ENCODE data around the gene ATP1A3. TPM values are rescaled to one million over a fixed set of nuclear protein-coding genes. Genes with fewer than 3 reads are reported as not detected.
"Not testable (repeated sequence)": the region's sequence is repeated elsewhere in the genome, so short reads cannot be mapped to it uniquely, and the experiment has no call there.

Gene ATP1A3
- polyA plus RNA-seq (2013, experiment 1 of 2), result 5.4 TPM
- polyA plus RNA-seq (2013, experiment 2 of 2), result 5.5 TPM

GRCh38 chr19:41993612-41994483, at the start of gene ATP1A3:
Gene ATP1A3 (minus strand): TSS chr19:41994230. CDS start chr19:41994076, 154 bp downstream.
- peak; percentile 72 for DNase-seq
- Histone ChIP-seq H2BK5ac (ENCODE audit: low read length) (no peak within 1 kb of the TSS), H3K27me3 (ENCODE audit: insufficient read depth, low read length, poor library complexity) (peaks cover 11% of the 10 kb centered on the region), H3K4me1 (ENCODE audit: control insufficient read depth, low read depth, low read length) (peaks cover 2% of the 10 kb centered on the region), H3K23ac (ENCODE audit: low read length) (no peak within 1 kb of the TSS), H3K36me3 (ENCODE audit: control insufficient read depth, insufficient read depth, low read length) (no peaks in the 10 kb centered on the region), H3K79me1 (ENCODE audit: low read length) (no peaks in the 10 kb centered on the region), H3K4me3 (ENCODE audit: low read length) (no peak within 1 kb of the TSS), H2BK15ac (replicated peaks; ENCODE audit: low read depth) (no peak within 1 kb of the TSS), H2BK120ac (ENCODE audit: low read depth, low read length) (no peak within 1 kb of the TSS), H3K4ac (ENCODE audit: low read depth, low read length) (no peak within 1 kb of the TSS), H3K27ac (ENCODE audit: low read depth, low read length) (no peak within 1 kb of the TSS), H4K5ac (ENCODE audit: low read length) (no peak within 1 kb of the TSS), H4K8ac (ENCODE audit: low read depth, low read length) (no peak within 1 kb of the TSS), H3K79me2 (ENCODE audit: control insufficient read depth, insufficient read depth, low read length) (no peaks in the 10 kb centered on the region), H3K4me2 (ENCODE audit: low read length) (peak within 1 kb of the TSS; percentile 42), H2AK5ac (ENCODE audit: low read length) (no peak within 1 kb of the TSS), H3K9ac (ENCODE audit: low read length) (peak within 1 kb of the TSS; percentile 24), H3K18ac (ENCODE audit: low read length) (no peak within 1 kb of the TSS), H3K56ac (ENCODE audit: low read length) (peak within 1 kb of the TSS; percentile 62)
- no CpG with 5 or more reads among the region's 84 CpGs for WGBS (ENCODE audit: extremely low coverage, insufficient coverage, low lambda C conversion rate)

- Histone ChIP-seq H3K4me1 (ENCODE audit: control insufficient read depth, low read depth, low read length) (no peaks in the 10 kb centered on the region), H3K27ac (ENCODE audit: low read depth, low read length) (no peak overlapping the region), H3K9ac (ENCODE audit: low read length) (no peak overlapping the region), H3K79me2 (ENCODE audit: control insufficient read depth, insufficient read depth, low read length) (no peaks in the 10 kb centered on the region), H3K27me3 (ENCODE audit: insufficient read depth, low read length, poor library complexity) (no peaks in the 10 kb centered on the region), H3K23ac (ENCODE audit: low read length) (no peak overlapping the region), H3K4ac (ENCODE audit: low read depth, low read length) (no peak overlapping the region), H3K18ac (ENCODE audit: low read length) (no peak overlapping the region), H2AK5ac (ENCODE audit: low read length) (no peak overlapping the region), H2BK5ac (ENCODE audit: low read length) (no peak overlapping the region), H2BK120ac (ENCODE audit: low read depth, low read length) (no peak overlapping the region), H3K4me2 (ENCODE audit: low read length) (no peak overlapping the region), H4K5ac (ENCODE audit: low read length) (no peak overlapping the region), H4K8ac (ENCODE audit: low read depth, low read length) (no peak overlapping the region), H3K36me3 (ENCODE audit: control insufficient read depth, insufficient read depth, low read length) (peaks cover 1% of the 10 kb centered on the region), H3K56ac (ENCODE audit: low read length) (no peak overlapping the region), H3K79me1 (ENCODE audit: low read length) (no peaks in the 10 kb centered on the region), H2BK15ac (replicated peaks; ENCODE audit: low read depth) (no peak overlapping the region), H3K4me3 (ENCODE audit: low read length) (no peak overlapping the region)
- no CpG with 5 or more reads among the region's 30 CpGs for WGBS (ENCODE audit: extremely low coverage, insufficient coverage, low lambda C conversion rate)
- no peak for DNase-seq
These were observed 48.6 kb upstream of the ATP1A3 start for GRCh38 chr19:42042455-42043170.

GRCh38 chr19:42040491-42040890, 46.5 kb upstream of the ATP1A3 start:
- not testable (repeated sequence) for H3K4ac ChIP-seq (ENCODE audit: low read depth, low read length); H2AK5ac ChIP-seq (ENCODE audit: low read length); H3K79me2 ChIP-seq (ENCODE audit: control insufficient read depth, insufficient read depth, low read length); H4K8ac ChIP-seq (ENCODE audit: low read depth, low read length); H3K9ac ChIP-seq (ENCODE audit: low read length); H3K27me3 ChIP-seq (ENCODE audit: insufficient read depth, low read length, poor library complexity); DNase-seq; H3K4me1 ChIP-seq (ENCODE audit: control insufficient read depth, low read depth, low read length); H4K5ac ChIP-seq (ENCODE audit: low read length); H3K4me3 ChIP-seq (ENCODE audit: low read length); H2BK5ac ChIP-seq (ENCODE audit: low read length); H3K56ac ChIP-seq (ENCODE audit: low read length); H2BK15ac ChIP-seq (replicated peaks; ENCODE audit: low read depth); H3K18ac ChIP-seq (ENCODE audit: low read length); H3K79me1 ChIP-seq (ENCODE audit: low read length); H3K23ac ChIP-seq (ENCODE audit: low read length); H3K27ac ChIP-seq (ENCODE audit: low read depth, low read length); H2BK120ac ChIP-seq (ENCODE audit: low read depth, low read length); H3K4me2 ChIP-seq (ENCODE audit: low read length); H3K36me3 ChIP-seq (ENCODE audit: control insufficient read depth, insufficient read depth, low read length)
- WGBS (ENCODE audit: extremely low coverage, insufficient coverage, low lambda C conversion rate), result no CpG with 5 or more reads among the region's 9 CpGs

GRCh38 chr19:42040031-42040430, 46.0 kb upstream of the ATP1A3 start:
- H3K4me2 ChIP-seq (ENCODE audit: low read length), result no peak overlapping the region
- H3K23ac ChIP-seq (ENCODE audit: low read length), result no peak overlapping the region
- no peaks in the 10 kb centered on the region for H3K27me3 ChIP-seq (ENCODE audit: insufficient read depth, low read length, poor library complexity)
- no peak overlapping the region for H2BK120ac ChIP-seq (ENCODE audit: low read depth, low read length)
- no peak overlapping the region for H3K4ac ChIP-seq (ENCODE audit: low read depth, low read length)
- no peak overlapping the region for H3K9ac ChIP-seq (ENCODE audit: low read length)
- no peaks in the 10 kb centered on the region for H3K79me1 ChIP-seq (ENCODE audit: low read length)
- no peak overlapping the region for H2BK15ac ChIP-seq (replicated peaks; ENCODE audit: low read depth)
- no peak overlapping the region for H4K5ac ChIP-seq (ENCODE audit: low read length)
- H3K4me3 ChIP-seq (ENCODE audit: low read length), result no peak overlapping the region
- H3K27ac ChIP-seq (ENCODE audit: low read depth, low read length), result no peak overlapping the region
- no peak overlapping the region for H2BK5ac ChIP-seq (ENCODE audit: low read length)
- no peaks in the 10 kb centered on the region for H3K79me2 ChIP-seq (ENCODE audit: control insufficient read depth, insufficient read depth, low read length)
- no peak overlapping the region for H2AK5ac ChIP-seq (ENCODE audit: low read length)
- H3K18ac ChIP-seq (ENCODE audit: low read length), result no peak overlapping the region
- no peak for DNase-seq
- no peak overlapping the region for H3K56ac ChIP-seq (ENCODE audit: low read length)
- no peak overlapping the region for H4K8ac ChIP-seq (ENCODE audit: low read depth, low read length)
- H3K36me3 ChIP-seq (ENCODE audit: control insufficient read depth, insufficient read depth, low read length), result peaks cover 1% of the 10 kb centered on the region
- no peaks in the 10 kb centered on the region for H3K4me1 ChIP-seq (ENCODE audit: control insufficient read depth, low read depth, low read length)

- Histone ChIP-seq H3K79me1 (ENCODE audit: low read length) (no peaks in the 10 kb centered on the region), H3K27me3 (ENCODE audit: insufficient read depth, low read length, poor library complexity) (no peaks in the 10 kb centered on the region), H3K9ac (ENCODE audit: low read length) (no peak overlapping the region), H3K79me2 (ENCODE audit: control insufficient read depth, insufficient read depth, low read length) (no peaks in the 10 kb centered on the region), H2BK120ac (ENCODE audit: low read depth, low read length) (no peak overlapping the region), H3K27ac (ENCODE audit: low read depth, low read length) (no peak overlapping the region), H2AK5ac (ENCODE audit: low read length) (no peak overlapping the region), H4K5ac (ENCODE audit: low read length) (no peak overlapping the region), H3K4me3 (ENCODE audit: low read length) (no peak overlapping the region), H3K18ac (ENCODE audit: low read length) (no peak overlapping the region), H3K4me1 (ENCODE audit: control insufficient read depth, low read depth, low read length) (no peaks in the 10 kb centered on the region), H3K4me2 (ENCODE audit: low read length) (no peak overlapping the region), H2BK5ac (ENCODE audit: low read length) (no peak overlapping the region), H3K36me3 (ENCODE audit: control insufficient read depth, insufficient read depth, low read length) (peaks cover 1% of the 10 kb centered on the region), H4K8ac (ENCODE audit: low read depth, low read length) (no peak overlapping the region), H3K23ac (ENCODE audit: low read length) (no peak overlapping the region), H3K4ac (ENCODE audit: low read depth, low read length) (no peak overlapping the region), H3K56ac (ENCODE audit: low read length) (no peak overlapping the region), H2BK15ac (replicated peaks; ENCODE audit: low read depth) (no peak overlapping the region)
- no CpG with 5 or more reads among the region's 6 CpGs for WGBS (ENCODE audit: extremely low coverage, insufficient coverage, low lambda C conversion rate)
- no peak for DNase-seq
These were observed 44.6 kb upstream of the ATP1A3 start for GRCh38 chr19:42038666-42039065.

All from mesendoderm (in vitro differentiated cells).